ENCODE measurements around the gene NECTIN1.

GRCh38 chr11:119745776-119746535 is 17.0 kb upstream of the NECTIN1 start:
- TF ChIP-seq EZH2phosphoT487 (IDR thresholded peaks at IDR 0.05; ENCODE audit: insufficient read depth, low read depth), result no peak
- TF ChIP-seq EZH2 (IDR thresholded peaks at IDR 0.05; ENCODE audit: insufficient read depth, poor library complexity, severe bottlenecking), result no peak
